ENCODE results near the gene ARHGEF12. TPM values are rescaled to one million over a fixed set of nuclear protein-coding genes. Genes with fewer than 3 reads are reported as not detected.

Gene ARHGEF12
- total and polyA plus RNA-seq, 10 of the 15 experiments (the other 5 are each of a cell fraction or from before 2014, with no cell fraction given) = 2.7 to 40.8 (median 20.9) TPM

DNA sequence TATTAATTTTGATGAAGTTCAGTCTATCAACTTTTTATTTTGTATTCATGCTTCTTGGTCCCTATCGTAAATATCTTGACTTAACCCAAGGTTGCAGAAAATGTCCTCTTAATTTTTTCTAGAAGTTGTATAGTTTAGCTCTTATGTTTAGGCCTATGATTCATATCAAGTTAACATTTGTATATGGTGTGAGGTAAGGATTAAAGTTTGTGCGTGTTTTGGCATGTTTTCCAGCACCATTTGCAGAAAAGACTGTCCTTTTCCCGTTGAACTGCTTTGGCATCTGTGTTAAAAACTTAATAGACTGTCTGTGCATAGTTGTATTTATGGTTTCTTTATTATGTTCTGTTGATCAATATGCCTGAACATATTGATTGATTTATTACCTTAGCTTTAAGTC, 42.3 kb downstream of the ARHGEF12 start:
- in situ Hi-C loops (cut with MboI) = no loop called here
- H4K20me1 ChIP-seq (ENCODE audit: control insufficient read depth, insufficient read depth) = no peaks in the 10 kb centered on the region
- FAIRE-seq = no peak
- DNase-seq (ENCODE audit: low read depth, low spot score) = no peak
- intact Hi-C loops (cut with micrococcal nuclease; ENCODE audit: unreplicated experiment) = no loop called here
- 84% methylated on average over 3 of the region's 3 CpGs for WGBS (ENCODE audit: insufficient coverage, insufficient replicate concordance, low lambda C conversion rate, missing lambda C conversion rate)
- H3K27ac ChIP-seq (ENCODE audit: control insufficient read depth, insufficient read depth) = no peak overlapping the region
- no peak overlapping the region for H3K4me2 ChIP-seq (ENCODE audit: control insufficient read depth, insufficient read depth)
- H3K4me1 ChIP-seq (ENCODE audit: control insufficient read depth, insufficient read depth, low read length) = no peaks in the 10 kb centered on the region
- H3K27me3 ChIP-seq (replicated peaks in 1 of 2; ENCODE audit: control insufficient read depth in 2 of 2, insufficient read depth in 2 of 2, low read length in 1 of 2) = no peaks in the 10 kb centered on the region
- H3K9ac ChIP-seq (ENCODE audit: control insufficient read depth, insufficient read depth, low read length) = no peak overlapping the region
- no peak overlapping the region for H3K4me3 ChIP-seq
- ChIA-PET RAD21 (ENCODE audit: unreplicated experiment) (interaction anchor here (0.6 to 1.2 kb wide), 3 partner anchors 13 to 989 kb away, joined by 3 to 4 read pairs (median 3); no protein-coding TSS in a partner anchor), CTCF (no interaction called here), SMC1A (ENCODE audit: uncharacterized antibody, unreplicated experiment) (interaction anchor here (0.9 kb wide), 1 partner anchor 23 kb away, joined by 3 read pairs; no protein-coding TSS in a partner anchor), POLR2A (interaction anchor here (1.5 kb wide), 1 partner anchor 46 kb away, joined by 3 read pairs; no protein-coding TSS in a partner anchor)
- H2AFZ ChIP-seq (ENCODE audit: control insufficient read depth, low read depth, low read length) = no peak overlapping the region
- TF ChIP-seq, protein P1, sequence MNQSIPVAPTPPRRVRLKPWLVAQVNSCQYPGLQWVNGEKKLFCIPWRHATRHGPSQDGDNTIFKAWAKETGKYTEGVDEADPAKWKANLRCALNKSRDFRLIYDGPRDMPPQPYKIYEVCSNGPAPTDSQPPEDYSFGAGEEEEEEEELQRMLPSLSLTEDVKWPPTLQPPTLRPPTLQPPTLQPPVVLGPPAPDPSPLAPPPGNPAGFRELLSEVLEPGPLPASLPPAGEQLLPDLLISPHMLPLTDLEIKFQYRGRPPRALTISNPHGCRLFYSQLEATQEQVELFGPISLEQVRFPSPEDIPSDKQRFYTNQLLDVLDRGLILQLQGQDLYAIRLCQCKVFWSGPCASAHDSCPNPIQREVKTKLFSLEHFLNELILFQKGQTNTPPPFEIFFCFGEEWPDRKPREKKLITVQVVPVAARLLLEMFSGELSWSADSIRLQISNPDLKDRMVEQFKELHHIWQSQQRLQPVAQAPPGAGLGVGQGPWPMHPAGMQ (IDR thresholded peaks at IDR 0.05; ENCODE audit: borderline replicate concordance) = no peak
- TF ChIP-seq NR2C2 (IDR thresholded peaks at IDR 0.05; ENCODE audit: borderline replicate concordance, control insufficient read depth, insufficient read length, low read depth) (no peak), ZSCAN29 (IDR thresholded peaks at IDR 0.05) (no peak), KLF5 (IDR thresholded peaks at IDR 0.05; ENCODE audit: partially characterized antibody) (no peak), LARP7 (IDR thresholded peaks at IDR 0.05) (no peak), YBX1 (IDR thresholded peaks at IDR 0.05) (no peak), CHD4 (IDR thresholded peaks at IDR 0.05) (no peak)
- TF ChIP-seq, protein P2, sequence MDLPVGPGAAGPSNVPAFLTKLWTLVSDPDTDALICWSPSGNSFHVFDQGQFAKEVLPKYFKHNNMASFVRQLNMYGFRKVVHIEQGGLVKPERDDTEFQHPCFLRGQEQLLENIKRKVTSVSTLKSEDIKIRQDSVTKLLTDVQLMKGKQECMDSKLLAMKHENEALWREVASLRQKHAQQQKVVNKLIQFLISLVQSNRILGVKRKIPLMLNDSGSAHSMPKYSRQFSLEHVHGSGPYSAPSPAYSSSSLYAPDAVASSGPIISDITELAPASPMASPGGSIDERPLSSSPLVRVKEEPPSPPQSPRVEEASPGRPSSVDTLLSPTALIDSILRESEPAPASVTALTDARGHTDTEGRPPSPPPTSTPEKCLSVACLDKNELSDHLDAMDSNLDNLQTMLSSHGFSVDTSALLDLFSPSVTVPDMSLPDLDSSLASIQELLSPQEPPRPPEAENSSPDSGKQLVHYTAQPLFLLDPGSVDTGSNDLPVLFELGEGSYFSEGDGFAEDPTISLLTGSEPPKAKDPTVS (IDR thresholded peaks at IDR 0.05; ENCODE audit: low read depth, low read length) = no peak
- TF ChIP-seq, protein P3, sequence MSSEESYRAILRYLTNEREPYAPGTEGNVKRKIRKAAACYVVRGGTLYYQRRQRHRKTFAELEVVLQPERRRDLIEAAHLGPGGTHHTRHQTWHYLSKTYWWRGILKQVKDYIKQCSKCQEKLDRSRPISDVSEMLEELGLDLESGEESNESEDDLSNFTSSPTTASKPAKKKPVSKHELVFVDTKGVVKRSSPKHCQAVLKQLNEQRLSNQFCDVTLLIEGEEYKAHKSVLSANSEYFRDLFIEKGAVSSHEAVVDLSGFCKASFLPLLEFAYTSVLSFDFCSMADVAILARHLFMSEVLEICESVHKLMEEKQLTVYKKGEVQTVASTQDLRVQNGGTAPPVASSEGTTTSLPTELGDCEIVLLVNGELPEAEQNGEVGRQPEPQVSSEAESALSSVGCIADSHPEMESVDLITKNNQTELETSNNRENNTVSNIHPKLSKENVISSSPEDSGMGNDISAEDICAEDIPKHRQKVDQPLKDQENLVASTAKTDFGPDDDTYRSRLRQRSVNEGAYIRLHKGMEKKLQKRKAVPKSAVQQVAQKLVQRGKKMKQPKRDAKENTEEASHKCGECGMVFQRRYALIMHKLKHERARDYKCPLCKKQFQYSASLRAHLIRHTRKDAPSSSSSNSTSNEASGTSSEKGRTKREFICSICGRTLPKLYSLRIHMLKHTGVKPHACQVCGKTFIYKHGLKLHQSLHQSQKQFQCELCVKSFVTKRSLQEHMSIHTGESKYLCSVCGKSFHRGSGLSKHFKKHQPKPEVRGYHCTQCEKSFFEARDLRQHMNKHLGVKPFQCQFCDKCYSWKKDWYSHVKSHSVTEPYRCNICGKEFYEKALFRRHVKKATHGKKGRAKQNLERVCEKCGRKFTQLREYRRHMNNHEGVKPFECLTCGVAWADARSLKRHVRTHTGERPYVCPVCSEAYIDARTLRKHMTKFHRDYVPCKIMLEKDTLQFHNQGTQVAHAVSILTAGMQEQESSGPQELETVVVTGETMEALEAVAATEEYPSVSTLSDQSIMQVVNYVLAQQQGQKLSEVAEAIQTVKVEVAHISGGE (CRISPR knock-in tag; IDR thresholded peaks at IDR 0.05) = no peak
- TF ChIP-seq, protein P4, sequence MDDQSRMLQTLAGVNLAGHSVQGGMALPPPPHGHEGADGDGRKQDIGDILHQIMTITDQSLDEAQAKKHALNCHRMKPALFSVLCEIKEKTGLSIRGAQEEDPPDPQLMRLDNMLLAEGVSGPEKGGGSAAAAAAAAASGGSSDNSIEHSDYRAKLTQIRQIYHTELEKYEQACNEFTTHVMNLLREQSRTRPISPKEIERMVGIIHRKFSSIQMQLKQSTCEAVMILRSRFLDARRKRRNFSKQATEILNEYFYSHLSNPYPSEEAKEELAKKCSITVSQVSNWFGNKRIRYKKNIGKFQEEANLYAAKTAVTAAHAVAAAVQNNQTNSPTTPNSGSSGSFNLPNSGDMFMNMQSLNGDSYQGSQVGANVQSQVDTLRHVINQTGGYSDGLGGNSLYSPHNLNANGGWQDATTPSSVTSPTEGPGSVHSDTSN (IDR thresholded peaks at IDR 0.05; ENCODE audit: insufficient replicate concordance, low read depth, low read length) = no peak
- BruUV-seq (replicated peaks) = no TSS peak
- no peak for ATAC-seq
- peaks cover 3% of the 10 kb centered on the region for H3K9me3 ChIP-seq (replicated peaks; ENCODE audit: control insufficient read depth, insufficient read depth, low read length)
- peaks cover 5% of the 10 kb centered on the region for H3K79me2 ChIP-seq (ENCODE audit: control insufficient read depth, insufficient read depth, low read length)
- H3K36me3 ChIP-seq (ENCODE audit: control insufficient read depth in 2 of 2, insufficient read depth in 2 of 2, low read length in 1 of 2) = no peaks in the 10 kb centered on the region
